WI38 (cell line): ENCODE measurements around the gene BIRC2.
A peak's percentile ranks its signal among the peaks of the same experiment; 100 is the strongest.
"Not testable (repeated sequence)": the region's sequence is repeated elsewhere in the genome, so short reads cannot be mapped to it uniquely, and the experiment has no call there.

Source experiments
- H3K4me3 ChIP-seq: 2 replicates; pipeline ENCODE4 v1.5.1; 2011; ENCODE audit warnings: low read depth, mild to moderate bottlenecking, control low read depth, low read length
- TF ChIP-seq, protein P1 (sequence below): IDR thresholded peaks from 2 replicates; pipeline ENCODE4 v1.5.1; 2012; ENCODE audit warnings: low read depth, mild to moderate bottlenecking, control low read depth, low read length

BIRC2 gene

DNA sequence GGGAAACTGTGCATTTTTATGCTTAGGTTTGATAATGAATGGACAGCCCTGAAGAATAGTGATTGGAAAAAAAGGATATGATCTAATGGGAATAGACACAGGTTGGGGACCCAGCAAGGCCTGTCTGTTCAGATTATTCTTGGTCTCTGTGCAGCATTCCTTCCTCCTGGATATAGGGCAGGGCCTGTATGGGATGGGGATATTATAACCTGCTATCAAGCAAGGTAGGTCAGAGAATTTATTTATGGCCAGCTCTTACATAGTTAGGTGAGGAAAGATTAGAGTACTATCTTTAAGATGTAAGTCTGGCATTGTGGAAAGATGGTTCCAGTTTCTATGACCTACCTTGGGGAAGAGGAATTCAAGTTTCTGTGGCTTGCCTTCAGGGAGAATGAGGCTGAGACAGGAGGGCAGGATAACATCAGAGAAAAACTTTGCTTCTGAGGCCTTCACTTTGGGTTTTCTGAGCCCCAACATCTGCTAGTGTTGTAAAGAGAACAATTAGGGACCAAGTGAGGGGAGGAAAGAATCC, 8.5 kb upstream of the BIRC2 start:
- TF ChIP-seq, protein P1, sequence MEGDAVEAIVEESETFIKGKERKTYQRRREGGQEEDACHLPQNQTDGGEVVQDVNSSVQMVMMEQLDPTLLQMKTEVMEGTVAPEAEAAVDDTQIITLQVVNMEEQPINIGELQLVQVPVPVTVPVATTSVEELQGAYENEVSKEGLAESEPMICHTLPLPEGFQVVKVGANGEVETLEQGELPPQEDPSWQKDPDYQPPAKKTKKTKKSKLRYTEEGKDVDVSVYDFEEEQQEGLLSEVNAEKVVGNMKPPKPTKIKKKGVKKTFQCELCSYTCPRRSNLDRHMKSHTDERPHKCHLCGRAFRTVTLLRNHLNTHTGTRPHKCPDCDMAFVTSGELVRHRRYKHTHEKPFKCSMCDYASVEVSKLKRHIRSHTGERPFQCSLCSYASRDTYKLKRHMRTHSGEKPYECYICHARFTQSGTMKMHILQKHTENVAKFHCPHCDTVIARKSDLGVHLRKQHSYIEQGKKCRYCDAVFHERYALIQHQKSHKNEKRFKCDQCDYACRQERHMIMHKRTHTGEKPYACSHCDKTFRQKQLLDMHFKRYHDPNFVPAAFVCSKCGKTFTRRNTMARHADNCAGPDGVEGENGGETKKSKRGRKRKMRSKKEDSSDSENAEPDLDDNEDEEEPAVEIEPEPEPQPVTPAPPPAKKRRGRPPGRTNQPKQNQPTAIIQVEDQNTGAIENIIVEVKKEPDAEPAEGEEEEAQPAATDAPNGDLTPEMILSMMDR = no peak
- H3K4me3 ChIP-seq = no peak overlapping the region

GRCh38 chr11:102341311-102341710, 5.7 kb upstream of the BIRC2 start:
- not testable (repeated sequence) for H3K4me3 ChIP-seq

DNA sequence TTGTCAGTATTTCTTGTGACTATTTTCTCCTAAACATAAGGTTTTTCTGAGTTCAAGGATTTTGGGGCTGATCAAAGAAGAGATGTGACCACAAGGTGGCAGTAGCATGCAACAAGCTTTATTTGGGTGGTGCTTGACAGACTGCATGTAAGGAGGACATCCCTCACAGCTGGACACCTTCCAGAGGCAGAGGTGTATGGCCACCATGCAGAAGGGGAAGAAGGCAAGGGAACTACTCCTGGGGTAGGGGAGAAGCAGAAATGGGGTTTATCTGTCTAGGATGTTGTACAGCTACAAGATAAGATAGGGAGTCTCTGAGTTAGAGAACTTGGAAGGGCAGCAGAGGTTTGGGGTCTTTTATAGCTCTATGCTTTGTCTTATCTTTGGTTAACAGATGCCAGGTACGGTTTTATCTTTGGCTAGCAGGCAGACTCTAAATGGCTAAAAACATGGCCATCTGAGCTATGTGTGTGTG, 5.1 kb upstream of the BIRC2 start:
- no peak overlapping the region for H3K4me3 ChIP-seq
- TF ChIP-seq, protein P1 = peak; percentile 60

- no peak overlapping the region for H3K4me3 ChIP-seq
- TF ChIP-seq, protein P1 = no peak
Measured at GRCh38 chr11:102343809-102344208, 3.2 kb upstream of the BIRC2 start.

DNA sequence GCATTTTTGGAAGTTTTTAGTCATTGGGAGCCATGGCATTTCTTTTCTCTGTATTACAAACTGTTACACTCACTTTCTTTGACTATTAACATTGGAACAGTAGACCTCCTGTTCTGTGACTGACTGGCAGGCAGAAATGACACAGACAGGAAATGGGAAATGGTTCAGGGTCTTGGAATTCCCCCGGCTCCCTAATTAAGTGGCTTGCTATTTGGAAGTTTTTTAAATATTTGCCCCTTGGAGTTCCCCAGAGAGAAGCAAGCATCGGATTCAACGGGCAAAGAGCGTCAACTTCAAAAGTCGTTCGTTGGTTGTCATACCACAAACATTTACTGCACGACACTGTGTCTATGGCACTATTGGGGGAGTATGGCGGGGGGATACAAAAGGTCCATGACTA, 1.1 kb upstream of the BIRC2 start:
- TF ChIP-seq, protein P1 = no peak
- peak overlapping the region; percentile 91 for H3K4me3 ChIP-seq

DNA sequence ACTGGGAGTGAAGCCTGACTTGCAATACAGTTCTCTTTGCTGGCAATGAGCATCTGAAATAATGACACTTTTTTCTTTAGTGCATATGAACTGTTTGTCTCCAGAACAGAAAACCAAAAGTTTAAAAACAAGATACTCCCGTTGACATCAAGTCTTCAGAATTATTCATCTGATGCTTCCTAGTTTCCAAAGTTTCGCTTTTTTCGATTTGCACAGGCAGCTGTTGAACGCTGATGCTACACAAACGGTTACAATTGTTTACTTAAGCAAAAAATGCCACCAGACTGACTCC, 612 bp upstream of the BIRC2 start:
- TF ChIP-seq, protein P1 = no peak

GRCh38 chr11:102347462-102348370, 702 bp downstream of the BIRC2 start:
- H3K4me3 ChIP-seq = peak overlapping the region; percentile 91
- TF ChIP-seq, protein P1 = no peak

More for the DNA sequence above, 612 bp upstream of the BIRC2 start:
- peak overlapping the region; percentile 91 for H3K4me3 ChIP-seq
